Measurements from ENCODE around the gene IFNA14.
"Not testable (repeated sequence)": the region's sequence is repeated elsewhere in the genome, so short reads cannot be mapped to it uniquely, and the experiment has no call there.

Gene IFNA14

GRCh38 chr9:21213411-21214326 lies 26.1 kb downstream of the IFNA14 start:
- peak; percentile 17 for DNase-seq (ENCODE audit: low spot score)

GRCh38 chr9:21212160-21212559 lies 27.6 kb downstream of the IFNA14 start:
- DNase-seq (ENCODE audit: low spot score), result not testable (repeated sequence)

- not testable (repeated sequence) for DNase-seq (ENCODE audit: low spot score)
These were observed 29.0 kb downstream of the IFNA14 start for GRCh38 chr9:21210782-21211181.

DNA sequence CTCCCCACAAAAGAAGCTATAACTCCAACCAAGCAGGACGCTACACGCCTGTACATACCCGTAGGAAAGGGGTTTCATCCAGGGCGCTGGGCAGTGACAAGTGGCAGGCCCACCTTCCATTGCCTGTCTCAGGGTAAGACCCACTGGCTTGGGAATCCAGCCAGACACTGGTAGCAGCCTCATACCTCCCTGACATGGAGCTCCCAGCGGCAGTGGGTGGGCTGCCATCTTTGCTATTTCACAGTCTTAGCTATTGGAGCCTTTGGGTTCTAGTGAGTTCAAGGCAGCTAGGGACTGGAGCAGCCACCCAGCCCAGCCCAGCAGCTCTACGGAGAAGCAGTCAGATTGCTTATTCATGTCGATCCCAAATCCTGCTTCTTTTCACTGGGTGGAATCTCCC lies 29.5 kb downstream of the IFNA14 start:
- no peak for DNase-seq (ENCODE audit: low spot score)

DNA sequence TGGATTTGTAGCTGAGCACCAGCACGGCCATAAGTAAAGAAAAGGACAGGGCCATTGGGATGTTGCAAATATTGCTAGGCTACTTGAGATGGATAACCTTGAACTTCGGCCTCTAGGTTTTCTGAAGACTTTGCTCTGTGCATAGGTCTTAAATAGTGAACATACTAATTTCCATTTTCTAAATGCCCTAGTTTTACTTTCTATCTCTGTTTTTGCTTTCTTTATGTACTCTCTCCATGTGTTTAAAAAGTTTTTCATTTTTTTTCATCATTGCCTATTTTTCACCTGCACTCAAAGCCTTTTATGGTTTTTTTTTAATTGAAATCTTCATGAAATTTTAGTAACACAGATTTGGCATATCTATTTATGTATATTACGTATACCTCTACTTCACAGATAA lies 32.8 kb downstream of the IFNA14 start, which contains the start of gene IFNA10:
Gene IFNA10, minus strand, starts transcription at position 101 of the 400 bp plus-strand sequence. Its CDS starts 46 bp downstream, at position 55.
- not testable (repeated sequence) for DNase-seq (ENCODE audit: low spot score)

DNA sequence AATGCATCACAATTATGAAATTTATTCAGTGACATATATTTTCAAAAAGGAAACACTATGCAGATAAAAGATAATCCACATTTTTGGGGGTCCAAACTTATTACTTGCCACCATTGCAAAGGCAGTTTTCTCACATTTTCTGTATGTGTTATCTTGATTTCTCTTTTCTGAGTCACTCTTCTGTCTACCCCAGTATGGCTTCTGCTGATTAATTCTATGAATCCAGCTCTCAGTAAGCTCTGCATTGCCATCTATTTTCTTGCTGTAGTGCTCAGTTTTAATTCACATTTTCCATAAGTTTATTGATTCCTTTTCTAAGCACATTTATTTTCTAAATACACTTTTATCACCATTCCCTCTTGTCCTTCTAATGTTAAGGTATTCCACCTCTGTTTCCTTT lies 34.6 kb downstream of the IFNA14 start:
- DNase-seq (ENCODE audit: low spot score), result no peak

GRCh38 chr9:21202105-21202504 lies 37.7 kb downstream of the IFNA14 start, which contains the start of gene IFNA7:
TSS of gene IFNA7 (minus strand) at chr9:21202205. CDS start at chr9:21202165, 40 bp downstream.
- DNase-seq (ENCODE audit: low spot score), result not testable (repeated sequence)

- peak; percentile 27 for DNase-seq (ENCODE audit: low spot score)
These were observed 44.7 kb downstream of the IFNA14 start for GRCh38 chr9:21194867-21195776.

Data from kidney tubule cell (primary cell).